ENCODE results near the gene HTR1E.
A peak's percentile ranks its signal among the peaks of the same experiment; 100 is the strongest.
"Not testable (repeated sequence)": the region's sequence is repeated elsewhere in the genome, so short reads cannot be mapped to it uniquely, and the experiment has no call there.

Gene HTR1E

DNA sequence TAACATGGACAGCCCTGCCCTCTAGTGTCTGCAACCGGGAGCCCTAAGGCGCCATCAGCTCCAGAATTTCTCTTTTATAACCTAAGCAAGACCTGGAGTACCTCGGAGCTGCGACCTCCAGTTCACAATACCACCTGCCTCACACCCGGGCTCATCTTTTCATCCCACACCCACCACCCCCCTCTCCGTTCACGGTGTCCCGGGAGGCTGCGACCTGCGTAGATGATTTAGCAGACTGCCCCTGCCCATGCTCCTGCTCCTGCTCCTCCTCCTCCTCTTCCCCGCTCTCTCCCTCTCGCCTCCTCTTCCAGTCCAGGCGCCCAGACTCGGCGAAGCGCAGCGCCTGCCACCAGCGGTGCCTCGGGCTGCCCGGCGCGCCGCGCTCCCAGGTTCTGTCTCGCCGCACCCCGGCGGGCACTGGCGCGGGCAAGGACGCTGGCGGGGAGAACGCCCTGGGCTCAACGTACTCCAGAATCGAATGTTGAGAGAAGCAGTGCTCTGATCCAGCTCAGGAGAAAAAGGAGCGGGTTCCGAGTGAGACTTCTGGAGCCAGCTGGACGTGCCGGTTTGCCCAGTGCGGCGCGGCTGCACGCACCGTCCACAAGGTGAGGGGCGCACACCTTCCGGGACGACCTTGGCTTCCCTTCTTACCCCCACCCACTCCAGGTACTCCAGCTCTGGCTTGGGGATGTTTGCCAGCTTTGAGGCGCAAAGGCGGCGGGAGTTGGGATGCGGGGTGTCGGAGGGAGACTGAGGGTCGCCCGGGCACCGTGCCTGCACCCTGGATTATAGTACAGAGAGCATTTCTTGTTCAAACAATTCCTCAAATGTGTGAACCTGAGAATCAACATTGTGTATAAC, at the start of gene HTR1E:
HTR1E (plus strand) TSS at position 310 of the 861 bp plus-strand sequence. CDS start 77,807 bp downstream, outside the sequence.
- peak; percentile 6 for DNase-seq

DNA sequence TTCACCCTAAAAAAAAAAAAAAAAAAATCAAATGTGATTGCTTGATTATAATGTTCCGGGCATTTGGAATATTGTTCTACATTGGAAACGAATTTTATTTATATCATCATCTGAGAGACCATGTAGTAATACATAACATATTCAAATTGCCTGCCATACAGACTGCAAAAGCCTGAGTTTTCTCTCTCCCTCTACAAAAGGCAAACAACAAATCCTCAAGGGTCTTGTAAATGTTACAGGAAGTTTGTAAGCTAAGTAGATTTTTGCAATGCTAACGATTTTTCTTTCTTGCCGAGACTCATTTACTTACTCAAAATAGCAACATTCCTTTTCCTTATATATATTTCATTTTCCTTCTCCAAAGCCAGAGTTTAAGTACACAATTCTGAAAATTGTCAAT, 49.0 kb upstream of the HTR1E start:
- DNase-seq: no peak

DNA sequence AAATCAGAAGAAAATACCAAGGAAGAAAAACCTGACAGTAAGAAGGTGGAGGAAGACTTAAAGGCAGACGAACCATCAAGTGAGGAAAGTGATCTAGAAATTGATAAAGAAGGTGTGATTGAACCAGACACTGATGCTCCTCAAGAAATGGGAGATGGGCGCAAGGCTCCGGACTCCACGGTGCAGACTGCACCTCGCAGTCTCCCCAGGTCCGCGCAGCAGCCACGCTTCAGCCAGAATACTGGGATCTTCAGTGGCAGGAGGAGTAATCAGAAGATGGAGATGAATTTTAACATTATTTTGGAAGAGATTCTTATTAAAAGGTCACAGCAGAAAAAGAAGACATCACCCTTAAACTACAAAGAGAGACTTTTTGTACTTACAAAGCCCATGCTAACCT, 40.1 kb upstream of the HTR1E start:
- DNase-seq: not testable (repeated sequence)

DNA sequence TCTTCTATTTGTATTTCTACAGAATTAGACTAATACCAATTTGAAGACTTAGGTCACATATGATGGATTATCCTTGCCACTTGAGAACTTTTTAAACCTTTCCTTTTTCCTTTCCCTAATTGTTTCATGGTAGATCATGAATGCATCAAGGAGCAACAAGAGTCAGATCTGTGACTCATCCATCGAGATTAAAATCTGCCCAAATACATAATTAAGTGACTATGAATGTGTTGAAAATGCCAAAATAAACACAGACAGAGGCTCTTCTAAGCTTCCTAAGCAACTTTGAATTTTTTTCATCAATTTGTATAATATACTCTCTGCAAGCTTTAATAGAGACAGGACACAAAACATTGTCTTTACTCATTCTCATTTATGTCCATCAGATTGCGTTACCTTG, 23.5 kb upstream of the HTR1E start:
- no peak for DNase-seq

DNA sequence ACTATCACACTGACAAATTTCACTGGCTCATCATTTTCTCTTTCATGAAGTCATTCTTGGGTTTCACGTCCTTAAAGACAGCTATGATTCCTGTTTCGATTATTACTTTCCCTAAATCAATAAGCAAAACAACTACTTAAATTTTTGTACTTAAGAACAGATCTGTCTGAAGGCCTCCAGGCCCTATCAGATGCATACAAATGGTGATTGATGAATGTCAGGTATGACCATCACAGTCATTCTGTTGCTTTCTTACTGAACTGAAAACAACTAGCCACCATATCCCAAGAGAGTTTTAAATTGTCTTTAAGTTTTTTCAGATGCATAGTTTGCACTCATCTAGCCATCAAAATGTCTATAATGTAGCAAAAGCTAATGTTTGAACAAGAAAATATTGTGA, 20.9 kb upstream of the HTR1E start:
- no peak for DNase-seq

- DNase-seq: not testable (repeated sequence)
Measured at GRCh38 chr6:86927138-86927537, 10.2 kb upstream of the HTR1E start.

- not testable (repeated sequence) for DNase-seq
Measured at GRCh38 chr6:86927859-86928258, 9.5 kb upstream of the HTR1E start.

- no peak for DNase-seq
Measured at GRCh38 chr6:86934365-86934764, 3.0 kb upstream of the HTR1E start.

DNA sequence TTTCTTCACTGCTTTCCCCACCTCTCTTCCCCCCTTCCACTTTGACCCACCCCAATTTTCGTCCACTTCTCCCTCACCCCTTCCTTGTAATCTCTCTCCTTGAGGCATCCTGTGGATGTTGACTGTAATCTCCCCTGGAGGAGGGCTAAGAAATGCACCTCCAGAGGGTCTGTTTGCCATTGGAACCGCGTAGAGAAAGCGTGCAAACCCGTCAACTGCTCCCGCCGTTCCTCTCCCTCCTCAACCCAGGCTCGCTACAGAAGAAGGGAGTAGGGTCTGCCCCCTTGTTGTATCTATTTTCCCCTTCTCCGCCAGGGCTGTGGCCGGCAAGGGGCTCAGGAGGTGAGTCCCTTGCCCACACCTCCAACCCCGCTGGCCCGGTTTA, 502 bp upstream of the HTR1E start:
- DNase-seq: no peak

GRCh38 chr6:86938814-86939213, 1.5 kb downstream of the HTR1E start:
- DNase-seq: no peak

DNA sequence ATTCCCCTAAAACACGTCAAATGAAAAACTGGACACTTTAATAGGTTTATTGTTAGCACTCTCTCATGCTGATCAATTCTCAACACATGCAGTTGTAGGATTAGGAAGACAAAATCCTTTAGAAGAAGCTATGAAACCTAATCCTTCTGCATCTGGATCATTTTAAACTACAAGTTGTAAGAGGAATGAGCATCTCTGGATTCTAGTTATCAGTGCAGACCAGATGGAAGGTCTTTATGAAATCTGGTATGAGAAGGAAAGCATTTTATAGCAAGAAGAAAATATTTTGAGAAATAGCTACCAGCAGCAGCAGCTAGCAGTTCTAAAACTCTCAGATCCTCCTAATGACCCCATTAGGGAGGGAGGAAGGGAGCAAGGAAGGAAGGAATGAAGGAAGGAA, 4.1 kb downstream of the HTR1E start:
- no peak for DNase-seq

DNA sequence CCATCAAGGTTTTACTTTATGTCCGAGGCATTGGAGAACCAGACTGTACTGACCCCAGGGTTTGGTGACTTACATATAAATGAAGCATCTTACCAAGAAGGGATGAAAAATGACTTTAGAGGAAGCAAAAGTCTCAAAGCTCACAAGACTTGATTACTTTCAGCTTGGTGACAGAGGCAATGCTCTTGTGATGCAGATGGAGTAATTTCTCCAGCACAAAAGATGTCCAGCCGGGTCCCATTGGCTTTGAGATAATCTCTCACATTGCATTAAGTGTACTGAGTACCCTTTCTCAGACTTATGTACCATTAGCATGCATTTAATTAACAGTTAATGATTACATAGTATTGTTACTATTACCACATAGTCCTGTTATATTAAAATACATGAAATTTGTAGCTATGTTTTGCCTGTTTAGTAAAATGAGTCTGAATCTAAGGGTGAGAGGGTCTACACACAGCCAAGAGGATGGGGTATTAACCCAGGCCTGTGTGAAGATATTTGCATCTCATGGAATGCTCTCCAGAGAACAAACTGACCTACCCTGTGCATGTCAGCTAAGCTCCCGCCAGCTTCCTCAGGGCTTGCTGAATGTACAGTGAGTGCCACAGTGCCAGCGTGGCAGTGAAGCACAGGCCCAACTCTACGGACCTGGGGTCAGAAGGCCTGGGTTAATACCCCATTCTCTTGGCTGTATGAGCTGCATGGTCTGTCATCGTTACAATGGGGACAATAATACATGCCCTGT, 5.6 kb downstream of the HTR1E start:
- DNase-seq: no peak

- DNase-seq: no peak
Measured at GRCh38 chr6:86943819-86944407, 6.6 kb downstream of the HTR1E start.

GRCh38 chr6:86949771-86950170, 12.4 kb downstream of the HTR1E start:
- DNase-seq: no peak

- DNase-seq: no peak
Measured at GRCh38 chr6:86952991-86953390, 15.7 kb downstream of the HTR1E start.

- no peak for DNase-seq
Measured at GRCh38 chr6:86959656-86960055, 22.3 kb downstream of the HTR1E start.

DNA sequence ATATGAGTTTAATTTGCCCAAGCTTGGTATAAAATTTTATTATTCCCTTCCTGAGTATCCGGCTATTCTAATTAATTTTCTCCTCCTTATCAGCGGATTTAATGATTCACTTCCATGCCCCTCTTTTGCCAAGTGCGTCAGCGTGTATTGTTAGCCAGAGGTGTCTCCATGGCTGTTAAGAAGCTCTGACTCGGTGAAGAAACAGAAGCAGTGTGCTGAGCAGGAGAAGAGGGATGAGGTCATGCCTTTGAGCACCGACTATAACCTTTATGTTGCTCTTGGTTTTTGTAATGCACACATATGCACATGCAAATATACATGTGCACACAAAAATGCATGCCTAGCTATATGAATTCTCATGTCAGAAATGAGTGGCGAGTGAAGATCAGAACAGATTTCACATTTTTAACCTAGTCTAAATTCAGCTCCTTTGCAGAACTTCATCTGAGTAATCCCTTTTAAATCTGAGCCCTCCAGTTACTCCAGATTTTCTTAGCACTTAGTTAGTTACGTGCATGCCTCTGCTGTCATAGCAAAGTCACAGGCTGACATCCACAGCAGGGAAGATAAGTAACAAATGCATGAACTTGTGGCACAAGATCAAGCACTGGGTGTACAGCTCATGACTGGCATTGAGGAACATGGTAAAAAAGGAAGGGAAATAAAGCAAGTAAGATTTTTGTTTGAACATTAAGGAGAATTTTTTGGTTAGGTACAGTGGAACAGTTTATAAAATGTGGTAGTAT, 24.3 kb downstream of the HTR1E start:
- DNase-seq: no peak

DNA sequence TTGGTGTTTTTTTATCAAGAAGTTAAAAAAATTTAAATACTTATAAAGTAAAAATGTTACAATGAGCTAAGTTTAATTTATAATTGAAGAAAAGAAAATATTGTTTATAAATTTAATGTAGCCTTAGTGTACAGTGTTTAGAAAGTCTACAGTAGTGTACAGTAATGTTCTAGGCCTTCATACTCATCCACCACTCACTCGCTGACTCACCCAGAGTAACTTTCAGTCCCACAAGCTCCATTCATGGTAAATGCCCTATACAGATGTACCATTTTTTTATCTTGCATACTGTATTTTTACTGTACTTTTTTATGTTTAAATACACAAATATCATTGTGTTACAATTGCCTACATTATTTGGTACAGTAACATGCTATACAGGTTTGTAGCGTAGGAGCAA, 26.0 kb downstream of the HTR1E start:
- DNase-seq: no peak

DNA sequence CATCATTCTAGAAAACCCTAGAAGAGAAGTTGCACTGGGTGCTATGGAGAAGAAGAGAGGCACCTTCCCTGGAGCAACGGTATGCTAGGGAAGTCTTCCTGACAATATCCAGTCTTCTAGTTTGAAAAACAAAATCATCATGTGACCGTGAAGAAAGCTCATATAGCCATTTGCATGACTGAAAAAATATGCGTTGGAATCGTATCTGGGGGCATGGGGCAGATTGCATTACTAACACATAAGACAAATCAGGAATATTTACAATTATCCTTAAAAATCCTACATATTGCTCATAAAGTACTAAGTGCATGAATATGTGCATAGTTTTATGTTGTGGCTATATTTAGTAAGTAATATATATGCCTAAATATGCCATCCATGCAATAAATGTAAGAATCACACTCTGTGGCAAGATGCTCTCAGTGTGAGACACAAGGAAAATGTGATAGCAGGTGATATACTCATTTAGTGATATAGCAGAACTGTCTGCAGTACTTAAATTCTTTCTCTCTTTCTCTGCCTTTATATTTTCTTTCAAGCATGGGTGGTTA, 26.8 kb downstream of the HTR1E start:
- no peak for DNase-seq

DNA sequence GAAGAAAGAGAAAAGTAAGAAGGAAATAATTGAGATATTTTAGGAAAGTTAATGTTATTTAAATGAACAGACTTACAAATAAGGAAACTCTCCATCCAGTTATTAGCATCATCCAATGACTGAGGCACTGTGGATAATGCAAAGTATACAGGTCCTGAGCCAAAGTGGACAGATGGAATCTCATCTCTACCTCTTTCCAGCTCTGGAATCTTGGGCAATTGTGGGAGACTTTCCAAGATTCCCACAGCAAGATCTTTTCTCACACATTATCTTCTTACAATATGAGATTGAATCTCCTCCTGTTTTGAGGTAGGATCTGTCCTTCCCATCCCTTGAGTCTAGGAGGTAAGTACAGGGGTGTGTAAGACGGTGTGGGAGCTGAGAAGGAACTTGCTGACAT, 28.9 kb downstream of the HTR1E start:
- no peak for DNase-seq

DNA sequence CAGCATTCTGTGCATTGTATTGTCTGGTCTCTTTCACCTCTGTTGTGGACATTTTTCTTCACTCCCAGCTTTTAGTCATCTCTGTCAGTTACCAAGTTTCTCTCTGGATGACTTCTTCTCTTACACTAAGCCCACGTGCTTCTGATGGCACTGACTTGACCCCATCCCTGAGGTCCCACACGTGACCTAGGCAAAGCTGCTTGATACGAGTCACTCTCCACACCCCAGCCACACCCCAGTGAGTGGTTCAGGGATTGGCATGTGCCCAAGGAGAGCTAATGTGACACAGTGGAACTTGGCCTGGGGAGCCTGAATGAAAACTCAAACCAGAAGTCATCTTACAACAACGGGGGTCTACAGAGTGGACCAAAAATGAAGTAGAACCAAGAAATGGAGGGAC, 32.2 kb downstream of the HTR1E start:
- DNase-seq: no peak

GRCh38 chr6:86973088-86973487, 35.8 kb downstream of the HTR1E start:
- DNase-seq: no peak

GRCh38 chr6:86978251-86978650, 40.9 kb downstream of the HTR1E start:
- DNase-seq: no peak
